ENCODE results near the gene CLDN16.

The CLDN16 gene

DNA sequence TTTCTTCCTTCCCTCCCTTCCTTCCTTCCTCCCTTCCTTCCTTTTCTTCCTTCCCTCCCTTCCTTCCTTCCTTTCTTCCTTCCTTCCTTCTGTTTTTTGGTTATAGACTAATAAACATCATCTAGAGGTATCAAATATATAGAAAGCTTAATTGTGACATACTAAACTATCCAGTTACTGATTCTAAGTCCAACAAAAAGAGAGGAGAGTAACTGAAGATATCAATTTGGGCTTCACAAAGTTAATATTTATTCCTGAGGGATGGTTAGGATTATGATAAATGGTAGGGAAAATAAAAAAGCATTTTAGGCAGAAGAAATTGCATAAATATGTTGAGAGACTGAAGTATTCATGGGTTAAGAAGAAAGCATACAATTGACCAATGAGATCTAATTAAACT lies 7.8 kb upstream of the CLDN16 start:
- no peak for DNase-seq (ENCODE audit: low read depth in 2 of 2)

DNA sequence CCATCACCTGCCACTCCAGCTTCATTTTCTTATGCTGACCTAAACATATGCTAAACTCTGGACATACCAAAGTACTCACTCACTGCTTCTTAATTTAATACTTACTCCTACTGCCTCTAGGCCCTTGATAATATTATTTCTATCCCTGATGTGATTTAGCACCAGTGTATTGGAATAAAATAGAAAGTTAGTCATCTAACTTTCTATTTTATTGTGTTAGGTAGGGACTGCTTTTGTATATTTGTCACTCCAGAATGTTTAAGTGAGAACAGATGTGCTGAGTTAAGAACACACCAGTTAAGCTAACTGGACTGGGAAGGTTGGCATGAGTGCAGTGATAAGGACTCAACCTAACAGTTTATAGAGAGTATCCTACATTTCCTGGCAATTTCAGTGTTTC lies 6.5 kb upstream of the CLDN16 start:
- DNase-seq (ENCODE audit: low read depth in 2 of 2) = no peak

DNA sequence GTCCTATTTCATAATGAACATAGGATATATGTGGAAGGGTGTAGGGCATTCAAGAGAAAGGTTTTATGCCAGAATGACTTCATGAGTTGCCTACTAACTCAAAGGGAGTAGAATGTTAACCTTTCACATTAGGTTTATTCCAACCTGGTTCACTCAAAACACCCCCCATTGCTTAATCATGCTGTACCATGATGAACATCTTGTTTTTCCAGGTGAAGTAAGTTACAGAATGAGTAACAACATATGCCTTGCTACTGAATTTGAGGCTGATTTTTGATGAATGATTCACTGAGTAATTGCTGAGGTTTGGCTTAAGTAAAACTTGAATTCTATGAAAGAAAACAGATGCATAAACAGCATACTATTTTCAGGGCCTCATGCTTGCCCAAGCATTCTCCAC lies 5.9 kb upstream of the CLDN16 start:
- DNase-seq (ENCODE audit: low read depth in 2 of 2) = no peak

DNA sequence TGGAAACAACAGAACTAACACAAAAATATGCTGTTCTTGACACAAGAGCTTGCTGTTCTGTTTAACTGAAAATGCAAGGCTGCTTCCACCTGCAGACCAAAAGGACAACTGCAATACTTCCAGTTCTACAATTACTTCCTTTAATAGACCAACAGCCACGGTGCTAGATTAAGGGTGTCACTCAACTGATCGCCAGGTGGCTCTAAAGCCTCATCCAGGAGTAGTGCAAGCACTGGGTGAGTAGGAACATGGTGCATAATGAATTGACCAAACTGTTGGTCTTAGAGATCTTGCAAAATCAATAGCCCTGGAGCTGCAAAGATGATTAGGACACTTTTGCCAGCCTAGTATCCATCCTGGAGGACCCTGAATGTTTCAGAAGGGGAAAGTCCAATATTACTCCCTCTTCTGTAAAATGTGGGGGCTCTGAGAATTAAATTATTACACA lies 3.6 kb upstream of the CLDN16 start:
- no peak for DNase-seq (ENCODE audit: low read depth in 2 of 2)

DNA sequence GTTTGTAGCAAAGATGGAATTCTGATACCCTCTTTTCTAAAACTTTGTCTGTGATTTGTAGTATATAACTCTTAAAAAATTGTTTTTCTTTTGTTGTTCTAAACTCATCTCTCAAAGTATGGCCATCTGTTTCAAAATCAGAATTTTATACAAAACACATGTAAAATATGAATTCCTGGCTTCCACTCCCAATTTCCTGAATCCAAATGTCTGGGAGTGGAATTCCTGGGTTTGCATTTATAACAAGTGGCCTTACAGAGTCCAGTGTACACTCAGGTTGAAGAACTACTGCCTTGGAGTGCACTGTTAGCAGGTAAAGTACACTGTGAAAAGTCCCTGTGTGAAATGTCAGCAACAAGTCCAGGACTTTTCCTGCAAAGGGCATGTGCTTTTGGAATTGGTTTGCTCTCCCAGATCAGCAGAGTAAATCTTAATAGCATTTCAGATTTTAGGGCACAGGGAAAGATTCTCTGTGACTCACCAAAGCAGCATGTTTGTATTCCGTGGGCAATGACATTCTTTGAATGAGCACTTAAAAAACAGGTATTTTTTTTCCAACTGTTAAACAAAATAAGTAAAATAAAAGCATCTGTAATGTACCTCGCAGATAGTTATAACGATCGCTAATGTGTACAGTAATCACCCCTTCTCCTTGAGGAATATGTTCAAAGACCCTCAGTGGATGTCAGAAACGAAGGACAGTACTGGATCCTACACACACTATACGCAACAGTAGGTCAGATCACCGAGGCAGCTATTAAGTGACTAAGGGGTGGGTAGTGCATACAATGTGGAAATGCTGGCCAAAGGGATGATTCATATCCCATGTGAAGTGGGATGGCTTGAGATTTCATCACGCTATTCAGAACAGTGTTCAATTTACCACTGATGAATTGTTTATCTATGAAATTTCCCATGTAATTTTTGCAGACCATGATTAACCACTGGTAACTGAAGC lies 2.0 kb upstream of the CLDN16 start:
- DNase-seq (ENCODE audit: low read depth in 2 of 2) = no peak

DNA sequence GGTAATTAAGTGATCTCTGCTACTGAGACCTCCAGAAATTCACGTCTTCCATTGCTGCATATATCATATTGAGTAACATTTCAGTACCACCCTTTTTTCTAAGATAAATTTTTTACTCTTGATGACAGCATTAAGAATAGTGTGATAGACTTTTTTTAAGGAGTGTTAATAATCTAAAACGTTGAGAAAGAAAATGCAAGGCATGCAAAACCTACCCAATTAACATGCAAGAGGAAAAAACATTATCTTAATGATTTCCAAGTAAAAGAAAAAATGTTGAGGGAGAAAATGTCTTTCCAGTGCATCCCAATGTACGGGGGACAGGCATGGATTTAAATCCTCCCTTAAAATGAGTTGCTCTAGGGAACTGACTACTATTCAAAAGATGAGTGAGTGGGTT lies 740 bp downstream of the CLDN16 start:
- DNase-seq (ENCODE audit: low read depth in 2 of 2) = no peak

DNA sequence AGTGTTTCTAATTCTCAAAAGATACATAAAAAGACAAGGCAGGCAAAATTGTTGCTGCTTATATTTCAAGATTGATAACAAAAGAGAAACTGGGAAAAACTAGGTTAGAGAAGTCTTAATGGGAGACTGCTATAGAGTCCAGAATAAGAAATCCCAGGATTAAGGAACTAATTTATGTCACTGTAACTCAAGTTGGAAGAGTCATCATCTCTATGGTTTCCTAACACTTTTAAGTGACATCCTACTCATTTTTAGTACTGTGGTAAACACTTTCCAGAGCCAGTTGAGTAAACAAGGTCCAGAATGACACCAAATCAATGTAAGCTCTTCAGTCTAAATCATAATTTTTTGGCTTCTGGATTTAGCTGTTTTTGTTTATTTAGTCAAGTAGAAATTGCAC lies 8.0 kb downstream of the CLDN16 start:
- no peak for DNase-seq (ENCODE audit: low read depth in 2 of 2)

DNA sequence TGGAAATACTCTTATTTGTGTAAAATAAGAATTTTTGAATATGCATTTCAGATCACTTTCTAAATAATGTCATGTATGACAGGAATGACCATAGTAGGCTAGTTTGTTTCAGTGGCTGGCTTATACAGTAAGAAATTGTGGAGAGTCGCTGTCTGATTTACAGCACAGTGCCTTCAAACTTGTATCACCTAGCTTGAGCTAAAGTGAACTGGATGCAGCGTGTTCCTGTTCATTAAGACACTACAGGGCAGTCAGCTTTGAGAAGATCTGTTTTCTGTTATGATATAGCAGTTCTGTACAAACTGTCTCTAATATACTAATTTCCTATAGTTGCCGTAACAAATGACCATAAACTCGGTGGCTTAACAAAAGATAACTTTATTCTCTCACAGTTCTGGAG lies 9.9 kb downstream of the CLDN16 start:
- no peak for DNase-seq (ENCODE audit: low read depth in 2 of 2)

DNA sequence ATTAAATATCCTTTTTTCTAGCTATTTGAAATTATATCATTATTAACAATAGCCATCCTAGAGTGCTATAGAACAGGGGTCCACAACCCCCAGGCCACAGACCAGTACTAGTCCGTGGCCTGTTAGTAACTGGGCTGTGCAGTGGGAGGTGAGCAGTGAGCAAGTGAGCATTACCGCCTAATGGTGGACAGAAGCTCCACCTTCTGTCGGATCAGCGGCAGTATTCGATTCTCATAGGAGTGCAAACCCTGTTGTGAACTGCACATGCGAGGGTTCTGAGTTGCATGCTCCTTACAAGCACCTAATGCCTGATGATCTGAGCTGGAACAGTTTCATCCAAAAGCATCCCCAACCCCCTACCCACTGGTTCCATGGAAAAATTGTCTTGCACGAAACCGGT lies 11.7 kb downstream of the CLDN16 start:
- DNase-seq (ENCODE audit: low read depth in 2 of 2) = no peak

DNA sequence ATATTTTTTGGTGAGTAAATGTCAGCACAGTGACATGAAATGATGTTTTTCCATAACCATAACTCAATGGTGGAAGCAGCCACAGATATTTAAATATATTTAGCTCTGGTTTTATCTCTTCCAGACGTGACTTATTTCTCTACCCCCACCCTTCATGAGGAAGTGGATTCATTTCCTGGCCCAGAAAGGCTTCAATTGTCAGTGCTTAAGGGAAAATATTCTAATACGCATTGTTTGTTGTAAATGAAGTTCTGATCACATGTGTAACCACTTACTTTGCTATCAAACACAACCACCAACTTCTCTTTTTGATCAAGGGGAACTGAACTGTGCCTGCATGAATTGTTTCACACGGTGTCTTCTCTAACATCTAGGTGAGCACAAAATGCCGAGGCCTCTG lies 14.0 kb downstream of the CLDN16 start:
- no peak for DNase-seq (ENCODE audit: low read depth in 2 of 2)

DNA sequence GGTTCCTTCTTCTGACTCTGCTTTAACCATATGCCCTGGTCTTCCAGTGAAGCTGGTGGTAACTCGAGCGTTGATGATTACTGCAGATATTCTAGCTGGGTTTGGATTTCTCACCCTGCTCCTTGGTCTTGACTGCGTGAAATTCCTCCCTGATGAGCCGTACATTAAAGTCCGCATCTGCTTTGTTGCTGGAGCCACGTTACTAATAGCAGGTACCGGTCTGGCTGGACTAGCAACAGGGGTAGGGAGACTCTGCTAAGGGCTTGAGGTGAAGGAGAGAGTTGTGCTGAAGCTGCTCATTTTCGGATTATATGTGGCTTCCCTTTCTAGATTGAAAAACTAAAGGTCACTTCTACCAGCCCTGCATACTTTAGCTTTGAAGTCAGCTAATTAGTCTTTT lies 16.8 kb downstream of the CLDN16 start:
- no peak for DNase-seq (ENCODE audit: low read depth in 2 of 2)

DNA sequence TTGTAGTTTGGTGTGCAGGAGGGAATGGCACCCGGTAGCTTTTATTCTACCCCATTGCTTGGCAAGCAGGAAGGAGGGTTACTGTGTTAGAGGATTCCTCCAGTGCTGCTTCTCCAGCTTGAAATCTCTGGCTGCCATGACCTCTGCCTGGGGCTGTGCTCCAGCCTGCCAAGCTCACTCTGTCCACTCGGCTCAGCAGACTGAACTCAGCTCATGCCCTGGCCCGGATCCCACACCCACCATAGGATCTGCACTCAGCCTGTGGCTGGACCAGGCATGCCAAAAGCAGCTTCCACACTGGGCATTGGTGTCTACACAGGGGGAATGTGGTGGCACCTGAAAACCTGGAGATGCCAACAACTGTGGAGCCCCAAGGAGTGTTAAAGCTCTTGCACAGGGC lies 26.3 kb downstream of the CLDN16 start:
- DNase-seq (ENCODE audit: low read depth in 2 of 2) = no peak

DNA sequence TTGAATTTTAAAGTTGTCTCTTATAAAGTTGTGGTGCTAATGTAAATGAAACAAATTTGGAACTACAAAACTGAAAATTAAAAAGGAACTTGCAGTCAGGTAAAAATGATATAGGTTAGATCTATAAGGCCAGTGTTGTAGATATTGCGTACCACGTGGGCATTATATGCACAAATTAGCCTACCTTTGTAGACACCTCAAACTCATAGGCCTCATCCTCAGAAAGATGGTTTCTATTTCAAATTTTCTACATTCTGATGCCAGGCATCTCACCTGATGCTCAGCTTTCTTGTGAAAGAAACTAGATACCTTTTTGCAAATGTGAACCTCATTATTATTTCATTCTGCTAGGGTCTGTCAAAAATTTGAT lies 36.1 kb downstream of the CLDN16 start:
- no peak for DNase-seq (ENCODE audit: low read depth in 2 of 2)

DNA sequence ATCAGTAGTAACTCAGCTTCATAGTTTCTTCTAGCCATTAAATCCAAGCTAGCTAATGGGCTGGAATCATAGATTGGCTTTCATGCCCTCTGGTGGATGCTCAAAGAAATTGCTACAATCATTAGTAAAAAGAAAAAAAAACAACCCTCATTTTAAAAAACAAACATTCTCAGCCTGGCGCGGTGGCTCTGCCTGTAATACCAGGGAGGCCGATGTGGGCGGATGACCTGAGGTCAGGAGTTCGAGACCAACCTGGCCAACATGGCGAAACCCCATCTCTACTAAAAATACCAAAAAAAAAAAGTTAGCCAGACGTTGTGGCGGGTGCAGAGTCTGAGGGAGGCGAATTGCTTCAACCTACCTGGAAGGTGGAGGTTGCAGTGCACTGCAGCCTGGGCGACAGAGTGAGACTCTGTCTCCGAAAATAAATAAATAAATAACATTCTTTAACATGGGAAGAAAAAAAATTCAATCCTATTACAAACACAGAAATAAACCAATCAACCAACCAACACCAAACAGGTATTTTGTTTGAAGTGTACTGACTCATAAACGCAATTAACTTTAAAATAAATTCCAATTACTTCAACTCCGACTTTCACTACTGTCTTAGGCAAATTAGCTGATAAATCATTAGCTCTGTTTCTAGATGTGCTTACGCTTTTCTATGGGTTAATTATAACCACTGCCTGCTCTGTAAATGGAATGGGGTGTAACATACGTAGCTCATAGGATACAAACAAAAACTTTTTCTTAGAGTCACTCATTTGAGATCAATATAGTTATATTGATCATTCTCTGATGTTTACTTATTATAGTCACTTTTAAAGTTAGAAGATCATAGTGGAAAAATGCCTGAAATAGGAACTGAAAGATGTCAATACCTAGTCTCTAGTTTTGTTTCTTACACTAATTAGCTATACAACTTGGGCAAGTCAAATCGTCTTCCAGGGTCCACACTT lies 36.8 kb downstream of the CLDN16 start:
- DNase-seq (ENCODE audit: low read depth in 2 of 2) = peak; percentile 19 to 34

DNA sequence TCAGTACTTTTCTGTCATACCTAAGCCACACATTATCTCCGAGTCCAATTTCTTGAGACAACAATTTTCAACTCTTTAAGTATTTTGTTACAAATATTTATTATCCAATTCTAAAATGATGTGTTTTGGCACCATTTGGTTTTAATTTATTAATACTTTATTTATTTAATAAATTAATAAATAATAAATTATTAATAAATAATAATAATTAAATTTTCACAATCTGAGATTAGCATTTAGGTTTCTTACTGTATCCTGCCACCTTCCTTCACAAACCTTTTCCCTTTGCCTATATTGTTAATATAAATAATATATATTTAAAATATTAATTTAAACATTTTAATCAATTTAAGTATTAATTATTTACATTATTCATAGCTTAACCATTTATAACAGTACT lies 37.9 kb downstream of the CLDN16 start:
- DNase-seq (ENCODE audit: low read depth in 2 of 2) = no peak

DNA sequence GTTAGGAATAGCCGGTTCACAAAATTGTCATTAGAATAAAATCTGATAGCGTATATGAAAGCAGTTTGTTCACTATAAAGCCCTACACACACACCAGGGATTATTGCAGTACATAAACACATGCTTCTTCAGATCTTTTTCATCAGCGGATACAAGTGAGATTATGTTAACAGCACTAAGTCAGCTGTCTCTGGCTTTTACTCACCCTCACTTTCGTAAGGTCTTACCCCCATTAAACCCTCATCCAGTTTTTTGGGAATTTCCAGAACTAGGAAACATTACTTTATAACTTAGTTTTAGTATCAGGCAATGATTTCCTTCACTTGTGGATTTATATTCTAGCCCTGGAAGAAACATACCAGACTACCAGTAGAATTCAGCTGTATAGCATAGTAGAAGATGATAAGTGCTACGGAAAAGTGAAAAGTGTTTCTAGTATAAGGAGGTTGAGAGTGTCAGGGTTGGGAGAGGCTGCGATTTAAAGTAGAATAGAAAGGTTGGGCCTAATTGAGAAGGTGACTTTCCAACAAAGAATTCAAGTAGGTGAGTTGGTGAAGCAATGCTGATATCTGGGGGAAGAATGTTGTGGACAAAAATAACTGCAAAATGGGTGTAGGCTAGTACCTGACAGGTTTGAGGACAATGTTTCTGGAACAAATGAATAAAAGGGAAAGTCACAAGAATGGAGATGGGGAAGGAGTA lies 39.0 kb downstream of the CLDN16 start:
- DNase-seq (ENCODE audit: low read depth in 2 of 2) = no peak

DNA sequence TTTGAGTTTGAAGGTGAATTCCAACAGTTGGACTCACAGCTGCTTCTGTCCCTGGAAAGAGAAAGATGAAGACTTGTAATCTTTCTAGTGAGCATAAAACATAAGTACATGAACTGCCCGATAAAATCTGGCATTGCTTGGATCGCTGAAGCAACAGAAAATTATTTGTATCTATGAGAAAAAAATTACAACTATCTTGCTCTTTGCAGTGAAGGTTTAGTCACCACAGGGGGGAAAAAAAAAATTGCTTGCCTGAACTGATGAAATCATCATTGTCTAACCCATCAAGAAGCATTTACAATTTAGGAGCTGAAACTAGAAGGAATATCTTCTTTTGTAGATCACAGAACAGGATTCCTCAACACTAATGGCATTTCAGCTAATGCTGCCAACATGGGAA lies 41.7 kb downstream of the CLDN16 start:
- no peak for DNase-seq (ENCODE audit: low read depth in 2 of 2)

DNA sequence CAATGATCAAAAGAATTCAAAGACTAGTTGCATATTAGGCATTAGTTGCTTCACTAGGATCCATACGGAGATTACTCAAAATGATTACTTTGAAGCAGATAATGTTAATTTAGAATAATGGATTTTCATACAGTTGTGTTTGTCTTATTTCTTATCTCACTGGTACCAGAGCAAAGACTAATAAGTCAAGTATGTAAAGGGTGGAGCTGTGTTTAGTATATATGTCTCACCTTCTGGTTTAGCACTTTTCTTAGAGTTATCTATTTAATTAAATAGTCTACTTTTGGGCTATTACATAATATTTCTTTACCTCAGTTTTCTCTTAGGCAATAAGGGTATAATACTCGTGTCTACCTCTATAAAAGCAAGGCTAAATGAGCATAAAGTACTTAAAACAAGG lies 42.9 kb downstream of the CLDN16 start:
- no peak for DNase-seq (ENCODE audit: low read depth in 2 of 2)

DNA sequence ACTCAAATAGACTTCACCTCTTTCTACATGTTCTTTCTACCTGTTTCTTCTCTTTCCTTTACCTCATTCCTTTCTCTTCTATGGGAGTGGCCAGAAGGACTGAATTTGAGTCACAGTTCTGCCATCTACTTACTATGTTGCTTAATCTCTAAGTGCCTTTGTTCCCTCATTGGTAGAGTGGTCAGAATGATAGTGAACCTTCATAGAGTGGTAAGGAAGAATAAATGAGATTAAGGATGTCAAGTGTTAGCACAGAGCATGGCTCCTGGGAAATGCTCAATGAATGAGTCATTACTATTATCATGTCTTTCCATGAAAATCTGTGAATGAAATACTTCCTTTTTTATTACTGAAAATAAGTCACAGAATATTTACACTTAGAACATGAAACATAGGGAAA lies 44.3 kb downstream of the CLDN16 start:
- DNase-seq (ENCODE audit: low read depth in 2 of 2) = no peak

DNA sequence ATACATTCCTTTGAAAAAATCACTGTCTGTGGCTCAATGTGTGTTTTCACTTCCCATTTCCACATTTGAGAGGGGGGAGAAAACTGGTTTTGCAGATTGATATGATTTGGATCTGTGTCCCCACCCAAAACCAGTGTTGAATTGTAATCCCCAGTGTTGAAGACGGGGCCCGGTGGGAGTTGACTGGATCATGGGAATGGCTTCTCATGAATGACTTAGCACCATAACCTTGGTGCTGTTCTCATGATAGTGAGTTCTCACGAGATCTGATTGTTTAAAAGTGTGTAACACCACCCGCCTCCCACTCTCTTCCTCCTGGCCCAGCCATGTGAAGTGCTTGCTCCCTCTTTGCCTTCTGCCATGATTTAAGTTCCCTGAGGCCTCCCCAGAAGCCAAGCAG lies 45.7 kb downstream of the CLDN16 start:
- no peak for DNase-seq (ENCODE audit: low read depth in 2 of 2)

DNA sequence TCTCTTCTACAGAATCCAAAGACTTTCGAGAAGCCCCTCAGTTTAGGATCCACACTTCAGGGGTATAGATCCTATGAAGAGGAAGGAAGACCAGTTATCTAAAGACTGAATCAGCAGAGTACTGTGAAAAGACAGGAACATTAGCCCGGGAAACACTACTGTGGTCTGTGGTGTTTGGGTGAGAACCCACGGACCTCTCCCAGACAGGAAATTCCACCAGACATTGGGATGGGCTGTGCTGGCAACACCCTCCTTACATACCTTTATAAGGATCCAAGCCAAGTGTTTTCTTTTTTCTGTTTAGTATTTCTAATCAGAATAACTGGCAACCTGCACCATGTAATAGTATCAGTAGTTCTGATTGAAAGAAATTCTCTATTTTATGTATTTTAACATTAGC lies 47.7 kb downstream of the CLDN16 start:
- no peak for DNase-seq (ENCODE audit: low read depth in 2 of 2)

DNA sequence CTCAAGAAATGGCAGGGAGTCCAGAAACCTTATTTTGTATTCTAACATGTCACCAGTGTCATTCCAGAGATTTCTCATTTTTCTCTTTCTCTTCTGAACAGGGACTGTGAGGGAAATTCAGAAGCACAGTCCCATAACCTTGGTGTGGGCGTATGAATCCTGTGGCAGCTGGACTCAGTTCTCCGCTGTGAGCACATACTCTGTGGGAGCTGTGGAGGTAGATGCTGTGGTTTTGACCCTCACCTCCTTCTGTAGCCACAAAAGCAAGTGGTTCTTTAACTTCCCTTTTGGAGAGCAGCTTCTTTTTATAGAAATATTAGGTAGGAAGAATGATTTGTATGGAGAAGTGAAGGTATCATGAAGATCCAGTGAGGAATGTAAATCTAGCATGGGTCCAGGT lies 48.4 kb downstream of the CLDN16 start:
- DNase-seq (ENCODE audit: low read depth in 2 of 2) = no peak

Data from stimulated activated CD4-positive, alpha-beta T cell treated with anti-CD3 and anti-CD28 coated beads, Interleukin-4, amount 100 ng/mL, for 48 hours (primary cell).